K562 (cell line): ENCODE results near the gene KCNV2. TPM values are rescaled to one million over a fixed set of nuclear protein-coding genes. Genes with fewer than 3 reads are reported as not detected.

ENCODE experiments used
- ATAC-seq: fragments of 200-7000 bp; cut with Tn5 transposase; 3 replicates; pipeline ENCODE4 v1.9.1; 2020; ENCODE audit warnings: moderate library complexity
- BruUV-seq: library from RNA; stranded (reverse); fragments of 400-500 nt; replicated peaks from 2 replicates; lab custom pipeline; 2021; lab: Mats Ljungman, UMichigan
- CTCF ChIA-PET: fragments of 300-600 bp; formaldehyde crosslinking; extraction: SDS; loops from one replicate; lab custom pipeline; 2021; ENCODE audit warnings: low intra/inter-chr PET ratio; lab: Yijun Ruan, JAX
- POLR2A ChIA-PET: fragments of 300-600, 350-650 bp; sonication (Branson Sonifier 250); formaldehyde crosslinking; extraction: SDS; loops from one replicate; lab custom pipeline; 2021; ENCODE audit warnings: antibody characterized with exemption, inconsistent platforms; lab: Yijun Ruan, JAX
- DNase-seq, 4 experiments: peaks; one replicate each; pipeline versions ENCODE4 v3.0.0 to v3.0.0-alpha.2; 2011 to 2018; ENCODE audit warnings: low spot score in 3 of 4, mixed read lengths in 3 of 4; ENCODE audit errors: extremely low read depth in 1 of 4
- FAIRE-seq: peaks from 2 replicates; lab custom pipeline; 2011; peaks lifted over from hg19 to GRCh38; lab: Jason Lieb, UNC
- H2AFZ ChIP-seq: 2 replicates; pipeline ENCODE4 v1.6.0; 2011; ENCODE audit warnings: low read depth, low read length, control low read depth, inconsistent platforms
- H3K27ac ChIP-seq: fragments of 200-600 bp; 3 replicates; pipeline ENCODE4 v1.8.0; 2011; ENCODE audit warnings: low read depth, mild to moderate bottlenecking, control low read depth, inconsistent platforms, low read length, moderate library complexity, mixed read lengths; ENCODE audit errors: extremely low read depth
- H3K27me3 ChIP-seq, 2 experiments: fragments of 300-600 bp in 1 of 2; 2 replicates in 1 of 2; 3 replicates in 1 of 2; pipeline versions ENCODE4 v1.6.0 to v1.8.0; 2011; ENCODE audit warnings: inconsistent platforms in 2 of 2, low read length in 2 of 2, mild to moderate bottlenecking in 1 of 2, mixed read lengths in 1 of 2, moderate library complexity in 1 of 2; ENCODE audit not compliant: control insufficient read depth in 2 of 2, insufficient read depth in 2 of 2
- H3K36me3 ChIP-seq: fragments of 300-600 bp; 3 replicates; pipeline ENCODE4 v1.8.0; 2011; ENCODE audit warnings: mild to moderate bottlenecking, low read length, inconsistent platforms; ENCODE audit not compliant: control insufficient read depth, insufficient read depth
- H3K4me1 ChIP-seq, 2 experiments: fragments of 200-600 bp in 1 of 2; replicated peaks in 1 of 2; 2 replicates in 1 of 2; 3 replicates in 1 of 2; pipeline versions ENCODE4 v1.5.1 to v1.8.0; 2011; ENCODE audit warnings: inconsistent platforms in 2 of 2, low read length in 2 of 2, mild to moderate bottlenecking in 1 of 2, mixed read lengths in 1 of 2, moderate library complexity in 1 of 2; ENCODE audit not compliant: control insufficient read depth in 2 of 2, insufficient read depth in 2 of 2
- H3K4me2 ChIP-seq: 2 replicates; pipeline ENCODE4 v1.6.1; 2011; ENCODE audit warnings: low read length, control low read depth, inconsistent platforms, mixed read lengths; ENCODE audit not compliant: insufficient read depth
- H3K4me3 ChIP-seq: fragments of 200-600 bp; sonication (generic), shearing (Covaris generic); 2 replicates; pipeline ENCODE4 v1.5.1; 2016; ENCODE audit warnings: control low read depth, inconsistent platforms
- H3K79me2 ChIP-seq: fragments of 200-600 bp; 3 replicates; pipeline ENCODE4 v1.8.0; 2011; ENCODE audit warnings: low read length, inconsistent platforms; ENCODE audit not compliant: control insufficient read depth, insufficient read depth
- H3K9ac ChIP-seq, 2 experiments: 2 replicates each; pipeline versions ENCODE4 v1.6.0 to v1.6.1; 2011; ENCODE audit warnings: low read depth in 2 of 2, low read length in 2 of 2, control low read depth in 1 of 2, inconsistent platforms in 1 of 2, mild to moderate bottlenecking in 1 of 2, mixed read lengths in 1 of 2; ENCODE audit not compliant: insufficient read depth in 1 of 2
- H3K9me1 ChIP-seq: one replicate; pipeline ENCODE4 v1.6.0; 2011; ENCODE audit warnings: inconsistent platforms, mild to moderate bottlenecking, low read length, moderate library complexity; ENCODE audit not compliant: control insufficient read depth, insufficient read depth
- H3K9me3 ChIP-seq: replicated peaks from 2 replicates; pipeline ENCODE4 v1.5.1; 2011; ENCODE audit warnings: low read depth, low read length, inconsistent platforms; ENCODE audit not compliant: control insufficient read depth, insufficient read depth
- H4K20me1 ChIP-seq: replicated peaks from 2 replicates; pipeline ENCODE4 v1.6.1; 2011; ENCODE audit warnings: low read length, inconsistent platforms, mixed read lengths; ENCODE audit not compliant: control insufficient read depth, insufficient read depth
- EHMT2 ChIP-seq: fragments of 450-650 bp; IDR thresholded peaks from 2 replicates; pipeline ENCODE4 v1.6.1; 2018; ENCODE audit warnings: antibody characterized with exemption
- EZH2 ChIP-seq: IDR thresholded peaks from 2 replicates; pipeline ENCODE4 v1.6.1; 2012; ENCODE audit warnings: low read depth, mild to moderate bottlenecking, inconsistent platforms, low read length, borderline replicate concordance
- FOXK2 ChIP-seq, 2 experiments: fragments of 450-650 bp; IDR thresholded peaks in 1 of 2; conservative IDR thresholded peaks in 1 of 2; 2 replicates each; pipeline ENCODE4 v1.6.1; 2016; ENCODE audit warnings: low read depth in 2 of 2, mild to moderate bottlenecking in 1 of 2
- GATA2 ChIP-seq: sonication (generic); formaldehyde crosslinking; IDR thresholded peaks from 2 replicates; pipeline ENCODE4 v1.4.0; 2020; ENCODE audit warnings: mild to moderate bottlenecking, missing genetic modification reagents
- KLF16 ChIP-seq: IDR thresholded peaks from 2 replicates; pipeline ENCODE4 v1.6.1; 2016; ENCODE audit warnings: antibody characterized with exemption
- MAZ ChIP-seq, 2 experiments: fragments of 450-650 bp in 1 of 2; sonication (generic) in 1 of 2; formaldehyde crosslinking; IDR thresholded peaks in 1 of 2; conservative IDR thresholded peaks in 1 of 2; 2 replicates each; pipeline versions ENCODE4 v1.4.0 to v1.5.0; 2020; ENCODE audit warnings: mild to moderate bottlenecking in 1 of 2, missing genetic modification reagents in 1 of 2
- MED1 ChIP-seq: sonication (generic); formaldehyde crosslinking; IDR thresholded peaks from 2 replicates; pipeline ENCODE4 v1.8.1; 2023; ENCODE audit warnings: missing genetic modification reagents, borderline replicate concordance
- NEUROD1 ChIP-seq: fragments of 150-350 bp; IDR thresholded peaks from 2 replicates; pipeline ENCODE4 v1.6.1; 2014; ENCODE audit warnings: borderline replicate concordance, low read length, low read depth; ENCODE audit not compliant: partially characterized antibody
- PHF21A ChIP-seq: fragments of 450-650 bp; IDR thresholded peaks from 2 replicates; pipeline ENCODE4 v1.6.1; 2017; ENCODE audit warnings: low read depth, borderline replicate concordance
- SIX5 ChIP-seq, 2 experiments: IDR thresholded peaks; 2 replicates each; pipeline ENCODE4 v1.6.1; 2011; ENCODE audit warnings: low read length in 2 of 2, borderline replicate concordance in 1 of 2, low read depth in 1 of 2, mild to moderate bottlenecking in 1 of 2, moderate library complexity in 1 of 2; ENCODE audit not compliant: insufficient read depth in 1 of 2
- TGIF2 ChIP-seq: sonication (generic); formaldehyde crosslinking; IDR thresholded peaks from 2 replicates; pipeline ENCODE4 v1.8.1; 2022; ENCODE audit warnings: mild to moderate bottlenecking, missing genetic modification reagents, moderate library complexity
- ZBTB17 ChIP-seq: fragments of 450-650 bp; formaldehyde crosslinking; IDR thresholded peaks from 2 replicates; pipeline ENCODE4 v1.4.0; 2020; ENCODE audit warnings: mild to moderate bottlenecking
- ZBTB33 ChIP-seq: sonication (generic); formaldehyde crosslinking; IDR thresholded peaks from 2 replicates; pipeline ENCODE4 v1.8.1; 2023; ENCODE audit warnings: mild to moderate bottlenecking, missing genetic modification reagents
- ZKSCAN3 ChIP-seq: fragments of 250-450 bp; sonication (Bioruptor Pico); IDR thresholded peaks from 2 replicates; pipeline ENCODE4 v1.4.0; 2020
- WGBS: fragments of 100-300 bp; shearing (Covaris generic); methylation state at CpG from one replicate; pipeline ENCODE4 v1.1.6; 2016; ENCODE audit warnings: low coverage, mixed read lengths; ENCODE audit not compliant: insufficient coverage; ENCODE audit errors: missing lambda C conversion rate; 5-methylcytosine and 5-hydroxymethylcytosine counted together
- in situ Hi-C: fragments of 300-500 bp; cut with MboI; formaldehyde crosslinking; loops from 4 replicates; pipeline ENCODE4 v1.15.0; 2018; ENCODE audit warnings: inconsistent platforms, mixed read lengths
- intact Hi-C: fragments of 100-400 bp; cut with micrococcal nuclease; formaldehyde crosslinking; loops from 2 replicates; pipeline ENCODE4 v1.14.2; 2022
- polyA plus RNA-seq, 8 experiments: library from polyadenylated mRNA; depleted of rRNA in 4 of 8; stranded (reverse) in 5 of 8; unstranded in 3 of 8; fragments of >200 nt; fragmentation: Nextera tagmentation in 2 of 8; fragmentation: Illumina TruSeq in 1 of 8; extraction: Ambion mirVana in 2 of 8; extraction: Trizol in 1 of 8; gene quantifications; 2 replicates each; pipeline versions ENCODE4 v1.2.1 to v1.2.3, GENCODE V29; 2011 to 2014; ENCODE audit warnings: inconsistent platforms in 1 of 8, missing spikeins in 1 of 8
- total RNA-seq, 7 experiments: library from RNA; depleted of rRNA in 6 of 7; stranded (reverse); fragments of >200 nt in 6 of 7; fragmentation: Illumina TruSeq in 2 of 7; extraction: Trizol in 2 of 7; gene quantifications; 2 replicates each; pipeline versions ENCODE4 v1.2.1 to v1.2.3, GENCODE V29; 2011 to 2021; ENCODE audit warnings: low replicate concordance in 1 of 7

KCNV2 gene
- total and polyA plus RNA-seq, 9 of the 15 experiments (the other 6 are each of a cell fraction or from before 2014, with no cell fraction given), result 0.03 TPM; not detected in 8

GRCh38 chr9:2730971-2731370 lies 13.7 kb downstream of the KCNV2 start:
- H3K9me3 ChIP-seq, result no peaks in the 10 kb centered on the region
- DNase-seq, result no peak
- H3K9me1 ChIP-seq, result no peaks in the 10 kb centered on the region
- ChIA-PET POLR2A (no interaction called here), CTCF (no interaction called here)
- FAIRE-seq, result no peak
- no peak overlapping the region for H3K27ac ChIP-seq
- no peaks in the 10 kb centered on the region for H4K20me1 ChIP-seq
- H3K36me3 ChIP-seq, result peaks cover 5% of the 10 kb centered on the region; the same call in 1 of the 3 replicates
- peaks cover 0 to 4% of the 10 kb centered on the region in 2 experiments; a peak in 2 of 5 replicates for H3K4me1 ChIP-seq
- no peaks in the 10 kb centered on the region for H3K79me2 ChIP-seq
- no peak overlapping the region for H3K4me3 ChIP-seq
- BruUV-seq, result no TSS peak
- ATAC-seq, result no peak
- TF ChIP-seq EHMT2, result no peak
- TF ChIP-seq ZKSCAN3 (CRISPR knock-in tag), result no peak
- TF ChIP-seq NEUROD1, result no peak
- no peak for TF ChIP-seq MED1 (CRISPR knock-in tag)
- no peak for TF ChIP-seq EZH2
- TF ChIP-seq GATA2 (CRISPR knock-in tag), result no peak
- TF ChIP-seq PHF21A, result no peak
- no peak for TF ChIP-seq FOXK2 (conservative IDR thresholded peaks at IDR 0.05 in 1 of 2, IDR thresholded peaks at IDR 0.05 in 1 of 2; ENCODE audit: low read depth in 2 of 2)
- TF ChIP-seq MAZ (CRISPR knock-in tag; conservative IDR thresholded peaks at IDR 0.05 in 1 of 2, IDR thresholded peaks at IDR 0.05 in 1 of 2), result no peak
- TF ChIP-seq ZBTB17 (CRISPR knock-in tag), result no peak
- TF ChIP-seq ZBTB33 (CRISPR knock-in tag), result no peak
- TF ChIP-seq SIX5 (IDR thresholded peaks at IDR 0.05; ENCODE audit: borderline replicate concordance in 1 of 2, insufficient read depth in 1 of 2, low read depth in 1 of 2, low read length in 2 of 2), result no peak
- no peak for TF ChIP-seq KLF16
- no peak for TF ChIP-seq TGIF2 (CRISPR knock-in tag)
- H2AFZ ChIP-seq, result no peak overlapping the region
- H3K4me2 ChIP-seq, result no peak overlapping the region
- no peaks in the 10 kb centered on the region for H3K27me3 ChIP-seq
- 100% methylated on average over 1 of the region's 1 CpG for WGBS
- in situ Hi-C loops (no loop called here), intact Hi-C loops (no loop called here)
- H3K9ac ChIP-seq, result no peak overlapping the region
